Measurements from ENCODE around the gene EXOC1L.

EXOC1L gene

DNA sequence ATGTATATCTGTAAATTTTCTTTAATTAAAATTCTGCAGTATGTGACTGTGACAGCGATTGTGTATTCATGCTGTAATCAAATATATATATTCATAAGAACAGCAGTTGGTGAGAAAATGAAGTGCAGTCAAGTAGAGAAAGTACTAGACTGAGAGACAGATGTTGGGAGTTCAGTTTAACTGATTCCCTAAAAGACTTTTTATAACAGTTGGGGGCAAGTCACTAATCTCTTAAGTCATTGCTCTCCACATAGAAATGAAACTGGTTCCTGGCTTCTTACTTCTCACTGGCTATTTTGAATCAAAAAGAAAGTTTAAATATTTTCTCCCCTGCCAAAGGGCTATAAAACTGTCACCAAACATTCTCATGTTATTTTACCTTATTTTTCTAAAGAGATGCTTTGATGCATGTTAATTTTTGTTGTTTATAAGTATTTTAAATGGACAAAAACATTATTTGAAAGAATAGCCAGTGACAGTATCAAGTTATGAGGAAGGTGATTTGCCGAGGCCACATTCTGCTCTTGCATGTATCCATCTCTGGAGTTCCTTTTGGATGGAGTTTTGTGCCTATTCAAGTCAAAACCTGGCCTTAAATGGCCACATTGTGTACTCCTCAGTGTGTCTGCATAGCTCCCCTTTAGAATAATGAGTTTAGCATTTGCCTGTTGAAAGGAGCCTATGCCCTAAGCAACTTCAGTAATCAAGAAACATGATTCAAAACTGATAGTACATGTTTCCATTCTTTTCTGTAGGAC, 64.7 kb downstream of the EXOC1L start:
- DNase-seq (ENCODE audit: low spot score): no peak

DNA sequence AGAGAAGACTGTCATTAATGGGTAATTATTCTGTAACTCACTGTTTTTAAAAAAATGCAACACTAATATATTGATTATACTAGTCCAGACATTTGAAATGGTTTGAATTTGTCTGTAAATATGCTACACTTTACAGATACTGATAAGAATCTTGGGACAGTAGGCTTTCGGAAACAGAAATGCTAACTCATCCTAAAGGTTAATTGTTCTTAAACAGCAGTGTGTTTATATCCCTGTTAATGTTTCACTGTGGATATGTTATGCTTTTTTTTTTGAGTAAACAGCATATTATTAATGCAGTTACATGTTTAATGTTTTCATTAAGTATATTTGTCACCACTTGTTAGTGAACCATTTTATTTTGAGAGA, 65.2 kb downstream of the EXOC1L start:
- DNase-seq (ENCODE audit: low spot score): no peak

All from CD4-positive, alpha-beta T cell treated with Interleukin-2 at 100 ng/mL for 4 hours (primary cell).